H1 (cell line): ENCODE data around the gene GGCX. TPM values are rescaled to one million over a fixed set of nuclear protein-coding genes. Genes with fewer than 3 reads are reported as not detected.

Source experiments
- BACH1 ChIP-seq: IDR thresholded peaks from 2 replicates; pipeline ENCODE4 v1.6.1; 2012; ENCODE audit warnings: low read length, improper control_type of control experiment
- CBX5 ChIP-seq: fragments of 300-800, 300-1000 bp; sonication (generic); IDR thresholded peaks from 2 replicates; pipeline ENCODE4 v1.7.1; 2016; ENCODE audit warnings: antibody characterized with exemption, low read length, low read depth
- CEBPB ChIP-seq: IDR thresholded peaks from 2 replicates; pipeline ENCODE4 v1.6.1; 2012; ENCODE audit warnings: low read depth, low read length
- CREB1 ChIP-seq: IDR thresholded peaks from 2 replicates; pipeline ENCODE4 v1.6.1; 2012; ENCODE audit warnings: inconsistent platforms
- CTBP2 ChIP-seq: IDR thresholded peaks from 2 replicates; pipeline ENCODE4 v1.7.0; 2011; ENCODE audit warnings: borderline replicate concordance, mild to moderate bottlenecking, moderate library complexity, mixed read lengths, low read length; ENCODE audit not compliant: insufficient read depth, insufficient read length
- EP300 ChIP-seq, 2 experiments: IDR thresholded peaks; 1 replicate in 1 of 2; 2 replicates in 1 of 2; pipeline ENCODE4 v1.6.1; 2011 to 2012; ENCODE audit warnings: low read depth in 2 of 2, low read length in 2 of 2, mild to moderate bottlenecking in 2 of 2, borderline replicate concordance in 1 of 2, inconsistent platforms in 1 of 2, moderate library complexity in 1 of 2
- GABPA ChIP-seq: IDR thresholded peaks from 2 replicates; pipeline ENCODE4 v1.6.1; 2011; ENCODE audit warnings: mild to moderate bottlenecking, low read length, moderate library complexity, borderline replicate concordance; ENCODE audit not compliant: insufficient read depth
- GTF2F1 ChIP-seq: IDR thresholded peaks from 2 replicates; pipeline ENCODE4 v1.6.1; 2012; ENCODE audit warnings: low read depth, low read length, improper control_type of control experiment, borderline replicate concordance
- HDAC2 ChIP-seq, 2 experiments: fragments of 300-600 bp in 1 of 2; sonication (generic) in 1 of 2; IDR thresholded peaks; 2 replicates each; pipeline ENCODE4 v1.6.1; 2011 to 2012; ENCODE audit warnings: low read depth in 2 of 2, low read length in 2 of 2, mild to moderate bottlenecking in 2 of 2, moderate library complexity in 2 of 2, borderline replicate concordance in 1 of 2, inconsistent platforms in 1 of 2
- JUND ChIP-seq: IDR thresholded peaks from 2 replicates; pipeline ENCODE4 v1.6.1; 2011; ENCODE audit warnings: mild to moderate bottlenecking, improper control_type of control experiment, low read length
- MAFK ChIP-seq: IDR thresholded peaks from 2 replicates; pipeline ENCODE4 v1.6.1; 2012; ENCODE audit warnings: low read depth, mild to moderate bottlenecking, improper control_type of control experiment, low read length
- POU5F1 ChIP-seq: IDR thresholded peaks from 2 replicates; pipeline ENCODE4 v1.6.1; 2011; ENCODE audit warnings: low read depth, mild to moderate bottlenecking, low read length, moderate library complexity
- RBBP5 ChIP-seq: IDR thresholded peaks from 2 replicates; pipeline ENCODE4 v1.7.1; 2012; ENCODE audit warnings: low read depth, mild to moderate bottlenecking, inconsistent platforms, low read length, moderate library complexity, borderline replicate concordance
- RNF2 ChIP-seq: fragments of 200-900, 300-1000 bp; sonication (generic); IDR thresholded peaks from 2 replicates; pipeline ENCODE4 v1.7.1; 2016; ENCODE audit warnings: borderline replicate concordance, low read depth, mild to moderate bottlenecking, antibody characterized with exemption, low read length; ENCODE audit not compliant: poor library complexity, severe bottlenecking; ENCODE audit errors: missing control alignments
- SIRT6 ChIP-seq: IDR thresholded peaks from one replicate; pipeline ENCODE4 v1.7.1; 2012; ENCODE audit warnings: low read length, inconsistent platforms
- SIX5 ChIP-seq: IDR thresholded peaks from 2 replicates; pipeline ENCODE4 v1.6.1; 2011; ENCODE audit warnings: mild to moderate bottlenecking, low read depth, low read length
- SP2 ChIP-seq: IDR thresholded peaks from 2 replicates; pipeline ENCODE4 v1.6.1; 2012; ENCODE audit warnings: mild to moderate bottlenecking, low read length, inconsistent platforms
- SP4 ChIP-seq: IDR thresholded peaks from 2 replicates; pipeline ENCODE4 v1.6.1; 2012; ENCODE audit warnings: low read length, inconsistent platforms
- polyA plus RNA-seq, 7 experiments: library from polyadenylated mRNA; depleted of rRNA in 3 of 7; stranded (reverse) in 5 of 7; unstranded in 2 of 7; fragments of >200 nt in 5 of 7; fragments of 200-250 nt in 2 of 7; gene quantifications; 1 replicate in 5 of 7; 2 replicates in 1 of 7; 4 replicates in 1 of 7; pipeline versions ENCODE4 v1.2.1 to v1.2.3, GENCODE V29; 2011 to 2013; ENCODE audit warnings: missing spikeins in 2 of 7, mixed read lengths in 2 of 7
- total RNA-seq: library from RNA; stranded (reverse); fragmentation: NEBNext Ultra II Directional; extraction: Animal tissue kit (Norgen Biotek cat#: 25700); gene quantifications from 2 replicates; pipeline ENCODE4 v1.2.1, GENCODE V29; 2021
- TF ChIP-seq, protein P1 (sequence below), 3 experiments: IDR thresholded peaks; 1 replicate in 2 of 3; 2 replicates in 1 of 3; pipeline versions ENCODE4 v1.5.1 to v1.6.1; 2011; ENCODE audit warnings: low read length in 3 of 3, mild to moderate bottlenecking in 3 of 3, inconsistent platforms in 2 of 3, low read depth in 1 of 3, moderate library complexity in 1 of 3; ENCODE audit not compliant: insufficient read depth in 1 of 3; ENCODE audit errors: control extremely low read depth in 1 of 3
- TF ChIP-seq, protein P2 (sequence below): IDR thresholded peaks from 2 replicates; pipeline ENCODE4 v1.6.1; 2012; ENCODE audit warnings: inconsistent platforms

Gene GGCX
- total and polyA plus RNA-seq, 2 of the 8 experiments (the other 6 are each of a cell fraction or from before 2014, with no cell fraction given) = 29.4 to 33.8 TPM

DNA sequence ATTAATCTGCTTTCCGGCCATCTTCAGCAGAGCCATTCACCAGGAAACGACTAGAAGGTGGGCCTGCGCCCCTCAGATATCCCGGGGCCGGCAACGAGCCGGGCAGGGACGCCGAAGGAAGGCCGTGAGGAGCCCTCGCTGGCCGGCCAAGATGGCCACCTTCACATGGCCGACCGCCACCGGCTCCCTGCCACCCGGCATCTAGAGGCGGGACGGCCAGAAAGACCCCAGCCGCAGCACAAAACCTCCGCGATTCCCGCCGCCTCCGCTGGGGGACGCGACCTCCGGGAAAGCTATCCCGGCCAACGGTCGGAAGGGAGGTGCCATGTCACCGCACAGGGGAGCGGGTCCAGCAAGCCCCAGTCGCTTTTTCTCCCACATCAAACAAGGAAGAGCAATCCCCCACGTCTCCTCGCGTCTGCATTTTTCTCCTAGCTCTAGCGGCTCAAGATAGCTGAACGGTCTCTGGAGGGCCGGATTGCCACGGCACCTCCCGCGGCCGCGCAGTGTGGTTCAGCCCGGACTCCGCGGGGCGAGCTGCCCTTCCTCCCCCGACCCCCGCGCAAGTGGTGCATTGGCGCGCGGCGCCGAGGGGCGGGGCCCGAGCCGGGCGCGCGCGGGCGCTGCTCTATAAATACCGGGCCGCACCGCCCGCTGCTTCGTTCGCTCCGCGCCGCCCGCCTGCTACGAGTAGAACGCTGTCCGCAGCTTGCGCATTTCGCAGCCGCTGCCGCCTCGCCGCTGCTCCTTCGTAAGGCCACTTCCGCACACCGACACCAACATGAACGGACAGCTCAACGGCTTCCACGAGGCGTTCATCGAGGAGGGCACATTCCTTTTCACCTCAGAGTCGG lies 22.6 kb downstream of the GGCX start, which contains the start of gene MAT2A (continued):
- TF ChIP-seq, protein P1, sequence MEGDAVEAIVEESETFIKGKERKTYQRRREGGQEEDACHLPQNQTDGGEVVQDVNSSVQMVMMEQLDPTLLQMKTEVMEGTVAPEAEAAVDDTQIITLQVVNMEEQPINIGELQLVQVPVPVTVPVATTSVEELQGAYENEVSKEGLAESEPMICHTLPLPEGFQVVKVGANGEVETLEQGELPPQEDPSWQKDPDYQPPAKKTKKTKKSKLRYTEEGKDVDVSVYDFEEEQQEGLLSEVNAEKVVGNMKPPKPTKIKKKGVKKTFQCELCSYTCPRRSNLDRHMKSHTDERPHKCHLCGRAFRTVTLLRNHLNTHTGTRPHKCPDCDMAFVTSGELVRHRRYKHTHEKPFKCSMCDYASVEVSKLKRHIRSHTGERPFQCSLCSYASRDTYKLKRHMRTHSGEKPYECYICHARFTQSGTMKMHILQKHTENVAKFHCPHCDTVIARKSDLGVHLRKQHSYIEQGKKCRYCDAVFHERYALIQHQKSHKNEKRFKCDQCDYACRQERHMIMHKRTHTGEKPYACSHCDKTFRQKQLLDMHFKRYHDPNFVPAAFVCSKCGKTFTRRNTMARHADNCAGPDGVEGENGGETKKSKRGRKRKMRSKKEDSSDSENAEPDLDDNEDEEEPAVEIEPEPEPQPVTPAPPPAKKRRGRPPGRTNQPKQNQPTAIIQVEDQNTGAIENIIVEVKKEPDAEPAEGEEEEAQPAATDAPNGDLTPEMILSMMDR (IDR thresholded peaks at IDR 0.05; ENCODE audit: control extremely low read depth in 1 of 3, insufficient read depth in 1 of 3, low read depth in 1 of 3, low read length in 3 of 3) = peak; percentile 70 to 87 (median 76)
- TF ChIP-seq, protein P2, sequence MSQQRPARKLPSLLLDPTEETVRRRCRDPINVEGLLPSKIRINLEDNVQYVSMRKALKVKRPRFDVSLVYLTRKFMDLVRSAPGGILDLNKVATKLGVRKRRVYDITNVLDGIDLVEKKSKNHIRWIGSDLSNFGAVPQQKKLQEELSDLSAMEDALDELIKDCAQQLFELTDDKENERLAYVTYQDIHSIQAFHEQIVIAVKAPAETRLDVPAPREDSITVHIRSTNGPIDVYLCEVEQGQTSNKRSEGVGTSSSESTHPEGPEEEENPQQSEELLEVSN = peak; percentile 71
- TF ChIP-seq JUND (peak; percentile 97), CREB1 (no peak; the same call in none of the 2 replicates), GABPA (no peak), HDAC2 (IDR thresholded peaks at IDR 0.05; ENCODE audit: borderline replicate concordance in 1 of 2, low read depth in 2 of 2, low read length in 2 of 2) (peak in 1 of 2 experiments; percentile 18; a peak in 1 of 4 replicates), POU5F1 (no peak), SP2 (no peak), CBX5 (no peak), RNF2 (no peak), RBBP5 (0 out of 2 replicates have a peak, but pooled peaks have one; percentile 86), CEBPB (no peak), SP4 (no peak), CTBP2 (no peak), SIX5 (peak; percentile 27; the same call in 1 of the 2 replicates), GTF2F1 (peak; percentile 92), SIRT6 (no peak), MAFK (no peak), BACH1 (peak; percentile 24), EP300 (IDR thresholded peaks at IDR 0.05; ENCODE audit: borderline replicate concordance in 1 of 2, low read depth in 2 of 2, low read length in 2 of 2) (peak in 1 of 2 experiments; percentile 95; a peak in 2 of 3 replicates)
